HEK293 (cell line): ENCODE measurements around the gene IRS1.

Experiments used
- CTCF ChIA-PET: fragments of 350-600 bp; formaldehyde crosslinking; extraction: SDS; loops from one replicate; lab custom pipeline; 2021; ENCODE audit warnings: antibody characterized with exemption; lab: Yijun Ruan, JAX
- POLR2A ChIA-PET: fragments of 300-600 bp; formaldehyde crosslinking; extraction: SDS; loops from one replicate; lab custom pipeline; 2020; ENCODE audit warnings: antibody characterized with exemption, inconsistent platforms; lab: Yijun Ruan, JAX
- H3K27ac ChIP-seq: fragments of 200-500 bp; sonication (Bioruptor generic); 2 replicates; pipeline ENCODE4 v1.5.1; 2014; ENCODE audit warnings: low read depth, low read length, control low read depth, inconsistent platforms; ENCODE audit errors: extremely low read depth
- H3K36me3 ChIP-seq, 2 experiments: fragments of 200-500 bp in 1 of 2; sonication (Bioruptor generic) in 1 of 2; 1 replicate in 1 of 2; 2 replicates in 1 of 2; pipeline ENCODE4 v1.5.1; 2014 to 2017; ENCODE audit warnings: inconsistent platforms in 2 of 2, low read length in 2 of 2; ENCODE audit not compliant: control insufficient read depth in 2 of 2, insufficient read depth in 1 of 2
- H3K4me1 ChIP-seq: fragments of 200-500 bp; sonication (Bioruptor generic); 2 replicates; pipeline ENCODE4 v1.5.1; 2014; ENCODE audit warnings: mild to moderate bottlenecking, low read length, inconsistent platforms; ENCODE audit not compliant: control insufficient read depth, insufficient read depth
- H3K4me3 ChIP-seq: 2 replicates; pipeline ENCODE4 v1.5.1; 2011; ENCODE audit warnings: low read depth, mild to moderate bottlenecking, control low read depth, low read length, moderate library complexity
- H3K9me3 ChIP-seq: fragments of 200-500 bp; sonication (Bioruptor generic); 2 replicates; pipeline ENCODE4 v1.5.1; 2014; ENCODE audit warnings: low read depth, low read length, inconsistent platforms; ENCODE audit not compliant: control insufficient read depth, insufficient read depth
- BCL6B ChIP-seq: fragments of 450-650 bp; formaldehyde crosslinking; IDR thresholded peaks from 2 replicates; pipeline ENCODE4 v1.5.1; 2017; ENCODE audit warnings: missing biosample characterization, missing genetic modification characterization
- FEZF1 ChIP-seq: fragments of 450-650 bp; formaldehyde crosslinking; IDR thresholded peaks from 2 replicates; pipeline ENCODE4 v1.5.1; 2016; ENCODE audit warnings: missing biosample characterization, missing genetic modification characterization
- GLI4 ChIP-seq: fragments of 450-650 bp; formaldehyde crosslinking; IDR thresholded peaks from 2 replicates; pipeline ENCODE4 v1.5.1; 2016; ENCODE audit warnings: missing biosample characterization, missing genetic modification characterization
- KLF1 ChIP-seq: fragments of 450-650 bp; formaldehyde crosslinking; IDR thresholded peaks from 2 replicates; pipeline ENCODE4 v1.5.1; 2016; ENCODE audit warnings: missing biosample characterization, missing genetic modification characterization
- MYNN ChIP-seq: fragments of 450-650 bp; formaldehyde crosslinking; IDR thresholded peaks from 2 replicates; pipeline ENCODE4 v1.5.1; 2016; ENCODE audit warnings: missing biosample characterization, missing genetic modification characterization, borderline replicate concordance
- SP7 ChIP-seq: fragments of 450-650 bp; formaldehyde crosslinking; IDR thresholded peaks from 2 replicates; pipeline ENCODE4 v1.5.1; 2016; ENCODE audit warnings: missing biosample characterization, missing genetic modification characterization
- ZNF146 ChIP-seq: fragments of 450-650 bp; formaldehyde crosslinking; IDR thresholded peaks from 2 replicates; pipeline ENCODE4 v1.5.1; 2016; ENCODE audit warnings: missing biosample characterization, missing genetic modification characterization
- ZNF16 ChIP-seq: fragments of 450-650 bp; formaldehyde crosslinking; IDR thresholded peaks from 2 replicates; pipeline ENCODE4 v1.5.1; 2016; ENCODE audit warnings: low read depth, missing biosample characterization, missing genetic modification characterization
- ZNF19 ChIP-seq: fragments of 450-650 bp; formaldehyde crosslinking; IDR thresholded peaks from 2 replicates; pipeline ENCODE4; 2016; ENCODE audit warnings: missing biosample characterization, missing genetic modification characterization, low read depth
- ZNF202 ChIP-seq: fragments of 450-650 bp; formaldehyde crosslinking; IDR thresholded peaks from 2 replicates; pipeline ENCODE4 v1.5.1; 2016; ENCODE audit warnings: missing biosample characterization, missing genetic modification characterization, borderline replicate concordance
- ZNF211 ChIP-seq: fragments of 450-650 bp; formaldehyde crosslinking; IDR thresholded peaks from 2 replicates; pipeline ENCODE4 v1.5.1; 2016; ENCODE audit warnings: low read depth, missing biosample characterization, missing genetic modification characterization
- ZNF223 ChIP-seq: fragments of 450-650 bp; formaldehyde crosslinking; IDR thresholded peaks from 2 replicates; pipeline ENCODE4 v1.5.1; 2016; ENCODE audit warnings: missing biosample characterization, missing genetic modification characterization
- ZNF398 ChIP-seq: fragments of 450-650 bp; formaldehyde crosslinking; IDR thresholded peaks from 2 replicates; pipeline ENCODE4 v1.5.1; 2017; ENCODE audit warnings: missing biosample characterization, missing genetic modification characterization
- ZNF518A ChIP-seq: fragments of 450-650 bp; formaldehyde crosslinking; conservative IDR thresholded peaks from 2 replicates; pipeline ENCODE4 v1.5.1; 2016; ENCODE audit warnings: low read depth, missing biosample characterization, missing genetic modification characterization
- ZNF639 ChIP-seq: fragments of 450-650 bp; formaldehyde crosslinking; IDR thresholded peaks from 2 replicates; pipeline ENCODE4 v1.5.1; 2016; ENCODE audit warnings: missing biosample characterization, missing genetic modification characterization
- ZSCAN16 ChIP-seq: fragments of 450-650 bp; formaldehyde crosslinking; IDR thresholded peaks from 2 replicates; pipeline ENCODE4 v1.5.1; 2016; ENCODE audit warnings: missing biosample characterization, missing genetic modification characterization
- ZSCAN18 ChIP-seq: fragments of 450-650 bp; formaldehyde crosslinking; IDR thresholded peaks from 2 replicates; pipeline ENCODE4 v1.5.1; 2016; ENCODE audit warnings: missing biosample characterization, missing genetic modification characterization
- ZSCAN23 ChIP-seq: fragments of 450-650 bp; formaldehyde crosslinking; IDR thresholded peaks from 2 replicates; pipeline ENCODE4 v1.5.1; 2016; ENCODE audit warnings: missing biosample characterization, missing genetic modification characterization

IRS1 gene

GRCh38 chr2:226754821-226755604 is 44.6 kb downstream of the IRS1 start:
- H3K4me1 ChIP-seq, result peaks cover 36% of the 10 kb centered on the region
- CTCF ChIA-PET, result interaction anchor here (0.8 to 1.4 kb wide), 3 partner anchors 13 to 539 kb away, joined by 3 to 6 read pairs (median 4); no protein-coding TSS in a partner anchor

GRCh38 chr2:226752887-226753286 is 46.7 kb downstream of the IRS1 start:
- Histone ChIP-seq H3K4me1 (peaks cover 26% of the 10 kb centered on the region), H3K36me3 (no peaks in the 10 kb centered on the region), H3K9me3 (no peaks in the 10 kb centered on the region), H3K4me3 (no peak overlapping the region), H3K27ac (no peak overlapping the region)
- CTCF ChIA-PET, result interaction anchor here (0.5 to 2.0 kb wide), 3 partner anchors 11 to 53 kb away, joined by 3 to 15 read pairs (median 4); no protein-coding TSS in a partner anchor
- POLR2A ChIA-PET, result no interaction called here
- no peak for TF ChIP-seq KLF1 (tag by site-specific recombination)

More at GRCh38 chr2:226754821-226755604, 44.6 kb downstream of the IRS1 start:
- H3K27ac ChIP-seq, result peak overlapping the region; percentile 51
- TF ChIP-seq FEZF1 (tag by site-specific recombination) (peak; percentile 19; the same call in 1 of the 2 replicates), BCL6B (no peak), SP7 (peak; percentile 52)
- TF ChIP-seq, all 188 proteins: peak for 2
- POLR2A ChIA-PET, result interaction anchor here (1.1 to 1.4 kb wide), 2 partner anchors 10 to 18 kb away, joined by 4 to 5 read pairs; no protein-coding TSS in a partner anchor
- Histone ChIP-seq H3K36me3 (no peaks in the 10 kb centered on the region), H3K9me3 (no peaks in the 10 kb centered on the region), H3K4me3 (no peak overlapping the region)

GRCh38 chr2:226747288-226747687 is 52.3 kb downstream of the IRS1 start:
- POLR2A ChIA-PET, result no interaction called here
- CTCF ChIA-PET, result no interaction called here
- H3K36me3 ChIP-seq, result no peaks in the 10 kb centered on the region
- no peaks in the 10 kb centered on the region for H3K4me1 ChIP-seq
- H3K9me3 ChIP-seq, result no peaks in the 10 kb centered on the region
- H3K27ac ChIP-seq, result no peak overlapping the region
- no peak overlapping the region for H3K4me3 ChIP-seq
- TF ChIP-seq ZNF202 (tag by site-specific recombination), result no peak
- no peak for TF ChIP-seq ZSCAN18 (tag by site-specific recombination)
- no peak for TF ChIP-seq ZNF211 (tag by site-specific recombination)
- no peak for TF ChIP-seq ZSCAN16 (tag by site-specific recombination)
- TF ChIP-seq ZSCAN23, result no peak
- no peak for TF ChIP-seq ZNF223 (tag by site-specific recombination)
- no peak for TF ChIP-seq ZNF398 (tag by site-specific recombination)
- TF ChIP-seq ZNF639 (tag by site-specific recombination), result no peak
- no peak for TF ChIP-seq ZNF19 (tag by site-specific recombination)
- TF ChIP-seq GLI4 (tag by site-specific recombination), result no peak
- no peak for TF ChIP-seq ZNF146 (tag by site-specific recombination)
- no peak for TF ChIP-seq ZNF16 (tag by site-specific recombination)
- no peak for TF ChIP-seq ZNF518A
- no peak for TF ChIP-seq MYNN
